GM18868 (cell line): ENCODE data around the gene SULT1E1.

Experiments
- ATAC-seq: cut with Tn5 transposase; IDR thresholded peaks from one replicate; pipeline ENCODE4 v1.9.1; 2021; ENCODE audit warnings: mild to moderate bottlenecking, moderate library complexity; ENCODE audit not compliant: unreplicated experiment

The SULT1E1 gene

DNA sequence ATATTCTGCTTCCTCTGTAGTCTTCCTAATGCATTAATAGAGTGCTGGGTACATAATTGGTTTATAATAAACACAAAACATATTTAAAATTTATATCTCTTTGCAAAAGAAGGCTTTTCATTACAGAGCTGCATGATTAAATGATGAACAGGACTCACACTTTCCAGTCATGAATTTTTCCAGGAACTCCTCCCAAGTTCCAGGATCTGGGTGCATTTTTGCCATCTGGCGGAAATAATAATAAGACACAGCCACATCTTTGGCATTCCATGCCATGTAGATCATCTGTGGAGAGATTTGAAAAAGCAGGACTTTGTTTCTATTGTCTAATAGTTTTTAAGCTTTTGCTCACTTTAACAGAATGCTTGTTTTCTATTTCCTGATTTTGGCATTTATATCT is 59.3 kb downstream of the SULT1E1 start:
- ATAC-seq: no peak

DNA sequence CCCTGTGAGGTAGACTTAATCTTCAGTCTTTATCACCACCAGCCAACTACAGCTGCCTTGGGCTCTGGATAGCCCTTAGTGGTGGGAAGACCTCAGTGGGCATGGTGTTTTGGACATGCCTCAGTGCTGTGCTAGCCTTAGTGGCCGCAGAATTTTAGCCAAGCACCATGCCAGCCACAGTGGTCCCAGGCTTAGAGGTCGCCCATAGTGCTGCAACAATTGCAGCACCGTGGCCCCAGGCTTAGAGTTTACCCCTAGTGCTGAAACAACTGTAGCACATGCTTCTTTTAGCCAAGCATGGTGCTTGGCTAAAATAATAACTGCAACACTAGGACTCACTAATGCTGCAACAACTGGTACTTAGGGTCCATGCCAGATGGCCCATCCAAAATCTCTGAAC is 60.6 kb downstream of the SULT1E1 start:
- ATAC-seq: no peak

DNA sequence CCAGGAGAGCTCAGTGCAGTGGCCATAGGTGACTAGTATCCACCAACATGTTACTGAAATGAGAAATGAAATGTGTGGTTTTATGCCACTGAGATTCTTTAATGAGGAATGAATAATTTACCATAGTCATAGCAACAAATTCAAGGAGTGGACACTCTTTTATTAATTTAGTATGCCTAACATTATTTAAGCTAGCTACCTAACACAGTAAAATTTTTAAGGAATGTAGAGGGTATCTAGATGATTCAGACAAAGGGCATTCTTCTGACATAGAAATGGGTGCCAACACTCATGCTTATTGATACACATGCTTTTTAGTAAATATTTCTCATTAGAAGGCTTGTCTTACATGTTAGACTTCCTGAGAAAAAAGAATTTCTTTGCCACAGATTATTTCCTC is 66.2 kb downstream of the SULT1E1 start:
- ATAC-seq: no peak
